ENCODE measurements around the gene TMEM258.

GRCh38 chr11:61832754-61833153, 40.4 kb upstream of the TMEM258 start:
- no peak for TF ChIP-seq CTCF (IDR thresholded peaks at IDR 0.05)
- no peak for TF ChIP-seq POLR2A (IDR thresholded peaks at IDR 0.05)
